SK-N-MC (cell line): ENCODE results near the gene CDK11B.

Experiments used
- EZH2 ChIP-seq: fragments of 200-600 bp; sonication (generic); IDR thresholded peaks from one replicate; pipeline ENCODE4 v1.6.1; 2017; ENCODE audit warnings: antibody characterized with exemption
- FOXP2 ChIP-seq: optimal IDR thresholded peaks from 2 replicates; pipeline ENCODE3; 2011; ENCODE audit warnings: mild to moderate bottlenecking, moderate library complexity; ENCODE audit not compliant: insufficient read depth; ENCODE audit errors: extremely low read length, control extremely low read depth
- POLR2AphosphoS5 ChIP-seq: IDR thresholded peaks from 2 replicates; pipeline ENCODE4 v1.6.1; 2012; ENCODE audit warnings: mild to moderate bottlenecking, low read depth, low read length, borderline replicate concordance

GRCh38 chr1:1671365-1672119 is 12.7 kb upstream of the CDK11B start:
- TF ChIP-seq EZH2 = no peak
- no peak for TF ChIP-seq POLR2AphosphoS5
- TF ChIP-seq FOXP2 = no peak
